Heart right ventricle (tissue), 16 donors: Measurements from ENCODE around the gene C1S. TPM values are rescaled to one million over a fixed set of nuclear protein-coding genes. Genes with fewer than 3 reads are reported as not detected.

ENCODE experiments used
- ATAC-seq, 8 donors: fragments of 200-7000 bp; cut with Tn5 transposase; one replicate each; pipeline ENCODE4 v1.9.1; 2020; ENCODE audit warnings: mild to moderate bottlenecking in 8 of 8, moderate library complexity in 8 of 8, moderate number of reproducible peaks in 1 of 8
- DNase-seq, 2 donors: peaks; one replicate each; pipeline ENCODE4 v3.0.0-alpha.2; 2020
- H3K27ac ChIP-seq, 10 donors: fragments of 200-600 bp; sonication (generic) in 2 of 10; one replicate each; pipeline versions ENCODE4 v1.5.0 to v1.8.0; 2020 to 2022; ENCODE audit warnings: mild to moderate bottlenecking in 3 of 10
- H3K27me3 ChIP-seq, 7 donors: fragments of 200-600 bp; one replicate each; pipeline ENCODE4 v1.8.0; 2021 to 2022; ENCODE audit warnings: mild to moderate bottlenecking in 2 of 7
- H3K36me3 ChIP-seq, 9 donors: fragments of 200-600 bp; sonication (generic) in 1 of 9; one replicate each; pipeline versions ENCODE4 v1.5.0 to v1.8.0; 2020 to 2022; ENCODE audit warnings: mild to moderate bottlenecking in 2 of 9
- H3K4me1 ChIP-seq, 9 donors: fragments of 200-600 bp; sonication (generic) in 1 of 9; one replicate each; pipeline versions ENCODE4 v1.5.0 to v1.8.0; 2020 to 2022; ENCODE audit warnings: mild to moderate bottlenecking in 4 of 9
- H3K4me3 ChIP-seq, 10 donors: fragments of 200-600 bp; sonication (generic) in 2 of 10; one replicate each; pipeline versions ENCODE4 v1.5.0 to v1.8.0; 2020 to 2022; ENCODE audit warnings: mild to moderate bottlenecking in 7 of 10, moderate library complexity in 2 of 10
- H3K9me3 ChIP-seq, 11 donors: fragments of 200-600 bp in 10 of 11; sonication (generic) in 2 of 11; one replicate each; pipeline versions ENCODE4 v1.5.0 to v1.8.0; 2013 to 2022; ENCODE audit warnings: mild to moderate bottlenecking in 2 of 11, control low read depth in 1 of 11, moderate library complexity in 1 of 11
- CTCF ChIP-seq, 9 donors: fragments of 200-600 bp; sonication (generic) in 2 of 9; IDR thresholded peaks; one replicate each; pipeline versions ENCODE4 v1.5.0 to v1.8.0; 2021 to 2022; ENCODE audit warnings: antibody characterized with exemption in 9 of 9, mild to moderate bottlenecking in 5 of 9, moderate library complexity in 1 of 9
- WGBS, 2 donors: extraction: QIAGEN DNeasy Blood & Tissue Kit; methylation state at CpG; one replicate each; pipeline ENCODE4 v1.1.7; 2013; ENCODE audit warnings: inconsistent platforms in 1 of 2; 5-methylcytosine and 5-hydroxymethylcytosine counted together
- intact Hi-C, 10 donors: fragments of 100-400 bp; cut with DNase I; formaldehyde crosslinking; loops; one replicate each; pipeline versions ENCODE4 v1.11.1 to v1.14.2; 2022
- polyA plus RNA-seq, 2 donors: library from polyadenylated mRNA; stranded (reverse); fragments of 200-250 nt; gene quantifications; one replicate each; pipeline ENCODE4 v1.2.3, GENCODE V29; 2013
- total RNA-seq, 10 donors: library from RNA; stranded (reverse); fragmentation: NEBNext Ultra II Directional in 3 of 10; extraction: Animal tissue kit (Norgen Biotek cat#: 25700) in 3 of 10; gene quantifications; one replicate each; pipeline versions ENCODE4 v1.2.1 to v1.2.4, GENCODE V29; 2021 to 2023
- donor health status: Arrhythmogenic right ventricular cardiomyopathy.
- donor health status: ischemic (EF 13 %, LVEDD 7.1; RV severe dilation, severe dysfunction).
- donor health status: healthy with polysubstance abuse.
- donor health status: DM: no; HTN: yes; CAD: no.
- donor health status: DM: no; HTN: no; CAD: no.
- donor health status: ischemic (EF 25% LVEDD 6.9; RV normal size, moderate dysfunction).
- donor health status: ischemic (EF 25% LVEDD 5.7; RV mildly dilated, moderate dysfunction).
- donor health status: healthy.
- donor health status: DM: yes; HTN: yes; CAD: no.
- donor health status: Ischemic cardiomyopathy.
- donor health status: ischemic (EF 35%, LVEDD 5.7; RV mildly dilated, moderate dysfunction).
- donor health status: nonischemic (EF 11% LVEDD 7.7; RV severe dilation, severe dysfunction).
- donor health status: DM: yes; HTN: yes; CAD: no.
- donor health status: PGD.
- donor health status: ischemic (EF 29% LVEDD 5.4; RV normal size, mild dysfunction).
- donor health status: nonischemic (EF 23%, LVEDD 6.1; RV moderate dilation, normal function).

C1S gene
- total and polyA plus RNA-seq, 12 donors: 25.1 to 151 (median 53.5) TPM

- H3K27me3 ChIP-seq: no peaks in the 10 kb centered on the region
- H3K36me3 ChIP-seq: peaks cover 0 to 40% (median 0%) of the 10 kb centered on the region in 9 donors
- H3K9me3 ChIP-seq: no peaks in the 10 kb centered on the region
- 87% methylated on average over 11 of the region's 11 CpGs for WGBS, 2 donors
- H3K4me1 ChIP-seq: peaks cover 0 to 24% (median 7%) of the 10 kb centered on the region in 9 donors
- no peak for TF ChIP-seq CTCF (IDR thresholded peaks at IDR 0.05)
- no peak overlapping the region for H3K4me3 ChIP-seq
- intact Hi-C loops: loop anchor here in 4 of 10 donors (5.0 to 10.0 kb wide), 3 partner anchors 159 to 169 kb away; partner anchors contain the start of genes C12orf57 (in 1 of the 4), PTPN6 (in 1 of the 4) and RNU7-1 (in 1 of the 4)
- no peak for ATAC-seq
- DNase-seq: no peak
- no peak overlapping the region for H3K27ac ChIP-seq
Observed at GRCh38 chr12:7114008-7114407, 53.5 kb downstream of the C1S start.

- ATAC-seq (no peak), DNase-seq (no peak)
- Histone ChIP-seq H3K4me1 (peaks cover 0 to 17% (median 4%) of the 10 kb centered on the region in 9 donors), H3K4me3 (no peak overlapping the region), H3K36me3 (peaks cover 0 to 40% (median 0%) of the 10 kb centered on the region in 9 donors), H3K9me3 (no peaks in the 10 kb centered on the region), H3K27me3 (no peaks in the 10 kb centered on the region), H3K27ac (no peak overlapping the region)
- no peak for TF ChIP-seq CTCF (IDR thresholded peaks at IDR 0.05)
- 88 to 89% methylated on average over 6 of the region's 6 CpGs for WGBS, 2 donors
- intact Hi-C loops: loop anchor here in 4 of 10 donors (5.0 to 10.0 kb wide), 3 partner anchors 160 to 170 kb away; partner anchors contain the start of genes C12orf57 (in 1 of the 4), PTPN6 (in 1 of the 4) and RNU7-1 (in 1 of the 4)
Observed at GRCh38 chr12:7114851-7115250, 54.3 kb downstream of the C1S start.

DNA sequence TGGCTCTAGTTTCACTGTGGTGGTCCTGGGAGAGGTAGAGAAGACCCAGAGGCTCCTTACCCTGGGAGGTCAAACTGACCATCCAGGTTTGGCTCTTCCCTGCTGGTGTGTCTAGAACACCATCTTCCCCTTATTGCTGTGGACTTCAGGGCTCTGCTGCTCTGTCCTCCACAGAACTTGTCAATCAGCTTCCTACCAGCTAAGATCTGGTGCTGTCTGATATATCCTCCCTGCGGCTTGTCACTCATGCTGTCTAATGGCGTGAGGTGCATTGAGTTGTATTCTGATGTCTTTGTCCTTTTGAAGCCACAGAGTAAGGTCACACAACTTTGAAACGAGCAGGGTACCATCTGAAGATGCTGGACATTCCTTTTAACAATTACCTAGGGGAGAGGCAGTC is 55.7 kb downstream of the C1S start:
- 85 to 90% methylated on average over 3 of the region's 3 CpGs for WGBS, 2 donors
- intact Hi-C loops: loop anchor here in 2 of 10 donors (10.0 kb wide), 2 partner anchors 161 to 171 kb away; partner anchors contain the start of genes C12orf57 (in 1 of the 2), PTPN6 (in 1 of the 2) and RNU7-1 (in 1 of the 2)
- DNase-seq: no peak
- H3K36me3 ChIP-seq: peaks cover 0 to 40% (median 0%) of the 10 kb centered on the region in 9 donors
- H3K4me3 ChIP-seq: no peak overlapping the region
- TF ChIP-seq CTCF (IDR thresholded peaks at IDR 0.05): no peak
- H3K27ac ChIP-seq: no peak overlapping the region
- H3K4me1 ChIP-seq: peaks cover 0 to 17% (median 4%) of the 10 kb centered on the region in 9 donors
- ATAC-seq: no peak
- H3K9me3 ChIP-seq: no peaks in the 10 kb centered on the region
- no peaks in the 10 kb centered on the region for H3K27me3 ChIP-seq

DNA sequence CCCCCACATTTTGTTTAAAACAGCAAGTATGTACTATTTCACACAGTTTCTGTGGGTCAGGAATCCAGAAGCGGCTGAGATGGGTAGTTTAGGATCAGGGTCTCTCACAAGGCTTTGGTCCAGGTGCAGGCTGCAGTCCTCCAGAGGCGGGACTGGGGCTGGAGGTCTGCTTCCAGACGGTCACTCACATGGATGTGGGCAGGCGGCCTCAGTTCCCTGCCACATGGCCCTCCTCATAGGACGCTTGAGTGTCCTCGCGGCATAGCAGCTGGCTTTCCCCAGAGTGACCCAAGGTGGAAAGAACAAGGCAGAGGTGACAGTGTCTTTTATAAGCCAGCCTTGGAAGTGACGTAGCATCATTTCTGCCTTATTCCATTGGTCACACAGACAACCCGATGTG is 56.4 kb downstream of the C1S start:
- ATAC-seq: no peak

More for the DNA sequence above, 56.4 kb downstream of the C1S start:
- no peak overlapping the region for H3K27ac ChIP-seq
- intact Hi-C loops: loop anchor here in 2 of 10 donors (10.0 kb wide), 2 partner anchors 162 to 172 kb away; partner anchors contain the start of genes C12orf57 (in 1 of the 2), PTPN6 (in 1 of the 2) and RNU7-1 (in 1 of the 2)
- H3K4me1 ChIP-seq: peaks cover 0 to 17% (median 4%) of the 10 kb centered on the region in 9 donors
- H3K36me3 ChIP-seq: peaks cover 0 to 40% (median 0%) of the 10 kb centered on the region in 9 donors
- no peak for TF ChIP-seq CTCF (IDR thresholded peaks at IDR 0.05)
- no peak overlapping the region for H3K4me3 ChIP-seq
- no peaks in the 10 kb centered on the region for H3K9me3 ChIP-seq
- DNase-seq: no peak
- H3K27me3 ChIP-seq: no peaks in the 10 kb centered on the region
- 91 to 95% methylated on average over 9 of the region's 9 CpGs for WGBS, 2 donors
